Neuronal stem cell (in vitro differentiated cells): ENCODE data around the gene SUGCT.

Experiments
- DNase-seq: peaks from one replicate; pipeline ENCODE4 v3.0.0-alpha.2; 2013; ENCODE audit warnings: low spot score
- H2AFZ ChIP-seq: one replicate; pipeline ENCODE4 v1.6.1; 2013; ENCODE audit warnings: mild to moderate bottlenecking, low read length, inconsistent platforms
- H2AK5ac ChIP-seq: 2 replicates; pipeline ENCODE4 v1.6.1; 2013; ENCODE audit warnings: low read depth, mild to moderate bottlenecking, inconsistent platforms, low read length, moderate library complexity, mixed read lengths
- H2BK120ac ChIP-seq: 2 replicates; pipeline ENCODE4 v1.6.1; 2013; ENCODE audit warnings: low read depth, mild to moderate bottlenecking, inconsistent platforms, low read length, moderate library complexity, mixed read lengths
- H2BK12ac ChIP-seq: one replicate; pipeline ENCODE4 v1.6.1; 2013; ENCODE audit warnings: low read length, inconsistent platforms
- H2BK15ac ChIP-seq: 2 replicates; pipeline ENCODE4 v1.6.1; 2013; ENCODE audit warnings: mild to moderate bottlenecking, low read length, inconsistent platforms, mixed read lengths
- H2BK5ac ChIP-seq: one replicate; pipeline ENCODE4 v1.6.1; 2013; ENCODE audit warnings: inconsistent platforms, mild to moderate bottlenecking, low read length, moderate library complexity
- H3K14ac ChIP-seq: one replicate; pipeline ENCODE4 v1.6.1; 2013; ENCODE audit warnings: low read length, inconsistent platforms
- H3K18ac ChIP-seq: 2 replicates; pipeline ENCODE4 v1.6.1; 2013; ENCODE audit warnings: low read length, inconsistent platforms
- H3K23ac ChIP-seq: 2 replicates; pipeline ENCODE4 v1.6.1; 2013; ENCODE audit warnings: low read depth, mild to moderate bottlenecking, mixed read lengths, low read length, inconsistent platforms; ENCODE audit not compliant: poor library complexity
- H3K27ac ChIP-seq: replicated peaks from 3 replicates; pipeline ENCODE4 v1.5.1; 2013; ENCODE audit warnings: low read length, inconsistent platforms
- H3K27me3 ChIP-seq, 3 experiments: 2 replicates each; pipeline ENCODE4 v1.6.1; 2013; ENCODE audit warnings: low read length in 3 of 3, mild to moderate bottlenecking in 2 of 3, inconsistent platforms in 1 of 3, low read depth in 1 of 3, mixed read lengths in 1 of 3, moderate library complexity in 1 of 3; ENCODE audit not compliant: control insufficient read depth in 3 of 3, insufficient read depth in 3 of 3
- H3K36me3 ChIP-seq, 2 donors: replicated peaks in 1 of 2; 2 replicates each; pipeline ENCODE4 v1.6.1; 2013; ENCODE audit warnings: low read length in 2 of 2; ENCODE audit not compliant: control insufficient read depth in 2 of 2, insufficient read depth in 2 of 2
- H3K4ac ChIP-seq: 2 replicates; pipeline ENCODE4 v1.6.1; 2013; ENCODE audit warnings: inconsistent platforms, mild to moderate bottlenecking, low read length, moderate library complexity
- H3K4me1 ChIP-seq, 2 donors: 1 replicate in 1 of 2; 2 replicates in 1 of 2; pipeline ENCODE4 v1.6.1; 2013; ENCODE audit warnings: low read length in 2 of 2, low read depth in 1 of 2; ENCODE audit not compliant: control insufficient read depth in 2 of 2, insufficient read depth in 1 of 2
- H3K4me2 ChIP-seq: one replicate; pipeline ENCODE4 v1.6.1; 2013; ENCODE audit warnings: mild to moderate bottlenecking, low read length, inconsistent platforms; ENCODE audit not compliant: insufficient read depth, poor library complexity, severe bottlenecking
- H3K4me3 ChIP-seq, 2 donors: 2 replicates each; pipeline ENCODE4 v1.5.1; 2013; ENCODE audit warnings: low read length in 2 of 2, mild to moderate bottlenecking in 2 of 2, inconsistent platforms in 1 of 2, moderate library complexity in 1 of 2
- H3K79me1 ChIP-seq: one replicate; pipeline ENCODE4 v1.6.1; 2013; ENCODE audit warnings: low read depth, mild to moderate bottlenecking, inconsistent platforms, low read length, moderate library complexity
- H3K9ac ChIP-seq: one replicate; pipeline ENCODE4 v1.6.1; 2013; ENCODE audit warnings: mild to moderate bottlenecking, low read depth, low read length, inconsistent platforms; ENCODE audit not compliant: poor library complexity
- H3K9me3 ChIP-seq, 2 donors: replicated peaks in 1 of 2; 2 replicates each; pipeline versions ENCODE3 to v1.6.1; 2013; ENCODE audit warnings: low read length in 2 of 2, mild to moderate bottlenecking in 2 of 2, inconsistent platforms in 1 of 2, low read depth in 1 of 2, mixed read lengths in 1 of 2, moderate library complexity in 1 of 2; ENCODE audit not compliant: control insufficient read depth in 2 of 2, insufficient read depth in 1 of 2
- H4K8ac ChIP-seq: one replicate; pipeline ENCODE4 v1.6.1; 2013; ENCODE audit warnings: low read depth, mild to moderate bottlenecking, inconsistent platforms, low read length, moderate library complexity
- H4K91ac ChIP-seq: one replicate; pipeline ENCODE4 v1.6.1; 2013; ENCODE audit warnings: low read length, low read depth, mild to moderate bottlenecking, inconsistent platforms; ENCODE audit not compliant: poor library complexity
- WGBS, 2 donors: extraction: QIAGEN DNeasy Blood & Tissue Kit; methylation state at CpG; one replicate each; pipeline ENCODE4 v1.1.7; 2013; ENCODE audit warnings: missing lambda C conversion rate in 2 of 2, mixed read lengths in 1 of 2; ENCODE audit not compliant: insufficient read length in 2 of 2, insufficient replicate concordance in 1 of 2; ENCODE audit errors: extremely low coverage in 2 of 2; 5-methylcytosine and 5-hydroxymethylcytosine counted together

SUGCT gene

DNA sequence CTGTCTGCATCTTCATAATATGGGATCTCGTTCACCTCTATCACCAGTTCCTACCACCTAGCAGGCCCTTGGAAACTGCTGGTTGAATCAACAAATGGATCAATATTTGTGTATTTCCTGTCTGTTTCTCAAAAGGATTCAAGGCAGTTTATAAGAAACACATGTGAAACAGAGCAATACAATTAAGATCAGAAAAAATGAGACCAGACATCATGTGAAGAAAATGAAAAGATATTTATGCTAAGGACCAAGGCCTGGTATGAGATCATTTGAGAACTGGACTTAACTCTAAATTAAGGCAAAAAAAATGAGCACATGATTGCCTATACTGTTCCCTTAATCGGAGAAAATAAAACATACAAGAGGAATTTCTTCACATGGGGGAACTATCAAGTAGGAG lies 589.0 kb downstream of the SUGCT start:
- H4K91ac ChIP-seq, result no peak overlapping the region
- no peak overlapping the region for H3K4ac ChIP-seq
- H3K79me1 ChIP-seq, result no peaks in the 10 kb centered on the region
- H2BK15ac ChIP-seq, result no peak overlapping the region
- WGBS, 2 donors, result no CpG with 5 or more reads among the region's 2 CpGs
- H3K23ac ChIP-seq, result no peak overlapping the region
- no peaks in the 10 kb centered on the region for H3K9me3 ChIP-seq
- H4K8ac ChIP-seq, result no peak overlapping the region
- H3K4me1 ChIP-seq, result peaks cover 0 to 1% of the 10 kb centered on the region in 2 donors
- no peak overlapping the region for H2BK5ac ChIP-seq
- H2AFZ ChIP-seq, result no peak overlapping the region
- no peak overlapping the region for H2AK5ac ChIP-seq
- H3K27ac ChIP-seq, result no peak overlapping the region
- H3K18ac ChIP-seq, result no peak overlapping the region
- no peaks in the 10 kb centered on the region for H3K36me3 ChIP-seq
- no peak for DNase-seq
- no peak overlapping the region for H3K9ac ChIP-seq
- H2BK120ac ChIP-seq, result no peak overlapping the region
- H2BK12ac ChIP-seq, result no peak overlapping the region
- no peaks in the 10 kb centered on the region for H3K27me3 ChIP-seq
- H3K4me2 ChIP-seq, result no peak overlapping the region
- no peak overlapping the region for H3K4me3 ChIP-seq
- H3K14ac ChIP-seq, result no peak overlapping the region

DNA sequence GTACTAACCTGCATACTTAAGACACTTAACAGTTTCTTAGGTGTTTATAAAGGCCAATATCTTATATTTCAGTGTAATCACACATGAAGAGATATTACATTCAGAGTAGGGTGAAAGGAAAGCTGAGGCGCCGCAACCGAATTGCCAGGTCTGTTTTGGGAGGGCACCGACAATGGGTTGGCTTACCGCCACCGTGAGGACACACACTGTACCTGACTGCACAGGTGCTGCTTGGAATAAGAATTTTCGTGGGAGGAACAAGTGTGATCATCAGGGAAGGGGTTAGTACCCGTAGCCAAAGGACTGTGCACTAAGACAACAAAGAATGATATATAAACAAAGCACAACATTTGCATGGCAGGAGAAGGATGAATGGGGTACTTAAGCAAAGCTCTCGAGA lies 591.8 kb downstream of the SUGCT start:
- H3K4me3 ChIP-seq, result no peak overlapping the region
- H2BK5ac ChIP-seq, result no peak overlapping the region
- H4K8ac ChIP-seq, result no peak overlapping the region
- no peak overlapping the region for H3K14ac ChIP-seq
- no peak overlapping the region for H2BK120ac ChIP-seq
- H2BK15ac ChIP-seq, result no peak overlapping the region
- H3K36me3 ChIP-seq, result no peaks in the 10 kb centered on the region
- peaks cover 0 to 1% of the 10 kb centered on the region in 2 donors for H3K4me1 ChIP-seq
- no peaks in the 10 kb centered on the region for H3K27me3 ChIP-seq
- H3K18ac ChIP-seq, result no peak overlapping the region
- no peak overlapping the region for H3K27ac ChIP-seq
- H3K4ac ChIP-seq, result no peak overlapping the region
- no peak overlapping the region for H3K4me2 ChIP-seq
- H2BK12ac ChIP-seq, result no peak overlapping the region
- no peak for DNase-seq
- H3K9ac ChIP-seq, result no peak overlapping the region
- no peak overlapping the region for H2AFZ ChIP-seq
- H2AK5ac ChIP-seq, result no peak overlapping the region
- no peaks in the 10 kb centered on the region for H3K9me3 ChIP-seq
- WGBS, 2 donors, result no CpG with 5 or more reads among the region's 9 CpGs
- H3K79me1 ChIP-seq, result no peaks in the 10 kb centered on the region
- no peak overlapping the region for H4K91ac ChIP-seq
- H3K23ac ChIP-seq, result no peak overlapping the region

DNA sequence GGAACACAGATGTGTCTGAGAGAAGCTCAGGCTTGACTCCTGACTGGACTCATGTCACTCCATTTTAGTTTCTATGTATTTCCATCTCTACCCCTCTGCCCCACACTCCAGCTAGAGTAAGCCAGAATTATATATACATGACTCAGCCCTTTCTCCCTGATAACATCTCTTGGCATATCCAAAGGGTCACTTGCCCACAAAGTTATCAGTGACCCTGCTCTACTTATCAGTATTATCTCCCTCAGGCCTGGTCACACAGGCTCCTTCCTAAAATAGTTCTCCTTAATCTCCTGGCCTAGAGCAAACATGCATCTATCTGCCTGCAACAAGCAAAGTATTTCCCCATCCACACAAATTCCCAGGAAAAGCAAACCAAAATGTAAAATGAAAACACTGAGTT lies 598.3 kb downstream of the SUGCT start:
- Histone ChIP-seq H2BK12ac (no peak overlapping the region), H4K91ac (no peak overlapping the region), H3K18ac (no peak overlapping the region), H3K4me1 (no peaks in the 10 kb centered on the region), H3K79me1 (no peaks in the 10 kb centered on the region), H3K27ac (no peak overlapping the region), H3K14ac (no peak overlapping the region), H2BK5ac (no peak overlapping the region), H3K4me2 (no peak overlapping the region), H2AK5ac (no peak overlapping the region), H3K27me3 (no peaks in the 10 kb centered on the region), H2BK15ac (no peak overlapping the region), H4K8ac (no peak overlapping the region), H3K9ac (no peak overlapping the region), H3K9me3 (peaks cover 0 to 11% of the 10 kb centered on the region in 2 donors), H2AFZ (no peak overlapping the region), H2BK120ac (no peak overlapping the region), H3K4me3 (no peak overlapping the region), H3K4ac (no peak overlapping the region), H3K36me3 (no peaks in the 10 kb centered on the region), H3K23ac (no peak overlapping the region)
- no peak for DNase-seq

DNA sequence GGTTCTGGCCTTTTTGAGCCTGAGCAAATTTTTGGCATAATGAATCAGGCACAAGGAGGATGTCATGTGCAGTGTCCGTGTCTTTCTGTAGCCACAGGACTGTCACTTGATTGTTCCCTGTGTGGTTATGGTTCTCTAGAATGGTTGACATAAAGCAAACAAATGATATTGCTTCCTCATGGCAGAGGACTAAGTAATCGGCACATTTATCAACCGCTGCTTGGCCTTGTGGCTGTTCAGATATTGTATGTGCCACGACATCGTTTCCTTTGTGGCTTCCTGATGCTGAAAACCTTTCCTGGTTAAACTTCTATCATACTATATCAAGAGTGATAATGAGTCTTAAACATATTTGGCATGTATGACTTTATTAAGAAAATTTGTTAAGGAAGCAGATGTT lies 598.8 kb downstream of the SUGCT start:
- DNase-seq, result no peak
- Histone ChIP-seq H3K4ac (no peak overlapping the region), H2AFZ (no peak overlapping the region)

More for the DNA sequence above, 598.8 kb downstream of the SUGCT start:
- H3K23ac ChIP-seq, result no peak overlapping the region
- no peak overlapping the region for H3K18ac ChIP-seq
- H4K91ac ChIP-seq, result no peak overlapping the region
- H2BK5ac ChIP-seq, result no peak overlapping the region
- H3K4me3 ChIP-seq, result no peak overlapping the region
- no peak overlapping the region for H2BK120ac ChIP-seq
- H3K36me3 ChIP-seq, result no peaks in the 10 kb centered on the region
- H3K4me1 ChIP-seq, result no peaks in the 10 kb centered on the region
- H3K27ac ChIP-seq, result no peak overlapping the region
- H3K9me3 ChIP-seq, result peaks cover 0 to 11% of the 10 kb centered on the region in 2 donors
- no peak overlapping the region for H2BK12ac ChIP-seq
- H4K8ac ChIP-seq, result no peak overlapping the region
- H3K9ac ChIP-seq, result no peak overlapping the region
- no peak overlapping the region for H3K14ac ChIP-seq
- H2AK5ac ChIP-seq, result no peak overlapping the region
- no peaks in the 10 kb centered on the region for H3K79me1 ChIP-seq
- no peak overlapping the region for H3K4me2 ChIP-seq
- H2BK15ac ChIP-seq, result no peak overlapping the region
- H3K27me3 ChIP-seq, result no peaks in the 10 kb centered on the region
- WGBS, 2 donors, result no CpG with 5 or more reads among the region's 5 CpGs
